Large intestine (tissue), 3 donors: ENCODE data around the gene ACLY. TPM values are rescaled to one million over a fixed set of nuclear protein-coding genes. Genes with fewer than 3 reads are reported as not detected.

Experiments used
- DNase-seq, 2 donors: peaks; one replicate each; pipeline versions ENCODE4 v3.0.0 to v3.0.0-alpha.2; 2013
- H3K27ac ChIP-seq: one replicate; pipeline ENCODE4 v1.5.1; 2013; ENCODE audit warnings: low read length
- H3K27me3 ChIP-seq: 2 replicates; pipeline ENCODE4 v1.6.1; 2013; ENCODE audit warnings: low read length; ENCODE audit not compliant: control insufficient read depth, insufficient read depth
- H3K36me3 ChIP-seq: 2 replicates; pipeline ENCODE4 v1.6.1; 2013; ENCODE audit warnings: low read length; ENCODE audit not compliant: control insufficient read depth, insufficient read depth
- H3K4me1 ChIP-seq: one replicate; pipeline ENCODE4 v1.6.1; 2013; ENCODE audit warnings: low read length; ENCODE audit not compliant: control insufficient read depth, insufficient read depth
- H3K4me3 ChIP-seq: one replicate; pipeline ENCODE4 v1.5.1; 2013; ENCODE audit warnings: low read length
- H3K9me3 ChIP-seq: one replicate; pipeline ENCODE4 v1.6.1; 2013; ENCODE audit warnings: mild to moderate bottlenecking, low read depth, low read length, moderate library complexity; ENCODE audit not compliant: control insufficient read depth
- WGBS: methylation state at CpG from one replicate; pipeline ENCODE4 v1.1.5; 2013; ENCODE audit warnings: low lambda C conversion rate; ENCODE audit not compliant: insufficient coverage; 5-methylcytosine and 5-hydroxymethylcytosine counted together
- polyA plus RNA-seq: library from polyadenylated mRNA; unstranded; fragments of 120-200 nt; gene quantifications from one replicate; pipeline ENCODE4 v1.2.1, GENCODE V29; 2013

ACLY gene
- polyA plus RNA-seq, 1 donor: 99.7 TPM

GRCh38 chr17:41925991-41926590 is 7.3 kb upstream of the ACLY start:
- Histone ChIP-seq H3K9me3 (no peaks in the 10 kb centered on the region), H3K4me3 (no peak overlapping the region), H3K27me3 (no peaks in the 10 kb centered on the region), H3K4me1 (no peaks in the 10 kb centered on the region), H3K36me3 (no peaks in the 10 kb centered on the region), H3K27ac (no peak overlapping the region)
- DNase-seq: no peak
- WGBS: no CpG with 5 or more reads among the region's 7 CpGs

DNA sequence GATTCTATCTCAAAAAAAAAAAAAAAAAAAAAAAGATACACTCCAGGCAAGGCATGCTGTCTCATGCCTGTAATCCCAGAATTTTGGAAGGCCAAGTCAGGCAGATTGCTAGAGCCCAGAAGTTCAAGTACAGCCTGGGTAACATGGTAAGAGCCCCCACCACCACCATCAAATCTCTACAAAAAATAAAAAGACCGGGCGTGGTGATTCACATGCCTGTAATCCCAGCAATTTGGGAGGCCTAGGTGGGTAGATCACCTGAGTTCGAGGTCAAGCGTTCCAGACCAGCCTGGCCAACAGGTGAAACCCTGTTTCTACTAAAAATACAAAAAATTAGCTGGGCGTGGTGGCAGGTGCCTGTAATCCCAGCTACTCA is 1.8 kb upstream of the ACLY start:
- no peak overlapping the region for H3K4me3 ChIP-seq
- no peak overlapping the region for H3K27ac ChIP-seq
- no CpG with 5 or more reads among the region's 5 CpGs for WGBS
- no peak for DNase-seq
- no peaks in the 10 kb centered on the region for H3K27me3 ChIP-seq
- no peaks in the 10 kb centered on the region for H3K9me3 ChIP-seq
- H3K4me1 ChIP-seq: peaks cover 25% of the 10 kb centered on the region
- H3K36me3 ChIP-seq: no peaks in the 10 kb centered on the region

- peak overlapping the region; percentile 80 for H3K27ac ChIP-seq
- no peaks in the 10 kb centered on the region for H3K36me3 ChIP-seq
- peak overlapping the region; percentile 95 for H3K4me3 ChIP-seq
- no peak for DNase-seq
- peaks cover 30% of the 10 kb centered on the region for H3K4me1 ChIP-seq
- no CpG with 5 or more reads among the region's 7 CpGs for WGBS
- H3K27me3 ChIP-seq: no peaks in the 10 kb centered on the region
- no peaks in the 10 kb centered on the region for H3K9me3 ChIP-seq
Observed at GRCh38 chr17:41919840-41920579, 1.3 kb upstream of the ACLY start.

DNA sequence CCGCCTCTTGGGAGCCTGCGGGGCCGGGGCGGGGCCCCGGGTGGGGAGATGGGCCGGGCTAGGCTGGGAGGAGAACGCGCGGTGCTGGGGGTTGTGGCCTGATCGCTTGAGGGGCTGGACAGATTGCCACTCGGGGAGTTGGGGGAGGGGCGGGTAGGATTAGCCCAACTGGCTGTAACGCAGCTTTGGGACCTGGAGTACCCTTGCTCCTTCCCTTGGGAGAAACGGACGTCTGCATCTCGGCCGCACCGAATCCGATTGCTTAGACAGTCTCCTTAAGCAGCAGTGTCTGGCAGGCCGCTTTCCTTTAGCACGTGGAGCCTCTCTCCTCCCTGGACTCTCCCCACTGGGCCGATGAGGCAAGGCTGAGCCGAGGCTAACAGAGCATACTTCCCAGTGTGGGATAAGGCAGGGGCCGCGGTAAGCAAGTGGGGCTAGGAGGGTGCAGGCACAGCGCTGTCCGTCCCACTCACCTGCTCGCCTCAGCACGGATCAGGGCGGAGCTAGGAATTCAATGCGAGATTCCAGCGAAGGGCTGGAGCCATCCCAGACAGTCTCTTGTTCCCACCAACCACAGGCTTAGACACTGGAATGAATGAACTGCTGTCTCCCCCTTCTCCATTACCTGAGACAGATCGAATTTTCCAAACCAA is 540 bp upstream of the ACLY start:
- WGBS: no CpG with 5 or more reads among the region's 33 CpGs
- H3K36me3 ChIP-seq: no peaks in the 10 kb centered on the region
- DNase-seq: no peak
- peak overlapping the region; percentile 95 for H3K4me3 ChIP-seq
- no peaks in the 10 kb centered on the region for H3K27me3 ChIP-seq
- peak overlapping the region; percentile 80 for H3K27ac ChIP-seq
- no peaks in the 10 kb centered on the region for H3K9me3 ChIP-seq
- peaks cover 38% of the 10 kb centered on the region for H3K4me1 ChIP-seq

- WGBS: no CpG with 5 or more reads among the region's 26 CpGs
- H3K9me3 ChIP-seq: no peaks in the 10 kb centered on the region
- no peaks in the 10 kb centered on the region for H3K27me3 ChIP-seq
- H3K4me3 ChIP-seq: peak overlapping the region; percentile 95
- H3K27ac ChIP-seq: peak overlapping the region; percentile 76
- peaks cover 51% of the 10 kb centered on the region for H3K4me1 ChIP-seq
- peaks cover 9% of the 10 kb centered on the region for H3K36me3 ChIP-seq
- DNase-seq: peak in 1 of 2 donors; percentile 68
Observed at GRCh38 chr17:41917679-41918313, 955 bp downstream of the ACLY start.

DNA sequence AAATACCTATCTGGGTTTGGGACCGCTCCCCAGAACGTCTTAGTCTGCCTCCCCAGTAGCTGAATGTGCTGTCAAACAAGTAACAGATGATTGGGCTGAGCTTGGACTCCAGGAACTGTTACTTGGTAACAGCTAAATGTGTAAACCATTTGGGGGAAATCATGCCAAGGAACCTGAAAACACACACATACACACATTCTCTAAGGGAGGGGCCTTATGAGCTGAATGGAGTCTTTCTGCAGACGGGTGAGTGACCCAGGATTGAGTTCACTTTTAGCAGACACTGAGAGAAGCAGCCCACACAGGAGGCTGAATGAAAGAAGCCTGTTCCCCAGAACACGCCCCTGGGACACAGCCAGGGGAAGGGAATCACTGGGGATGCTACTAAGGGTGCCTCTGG is 1.6 kb downstream of the ACLY start:
- Histone ChIP-seq H3K27ac (peak overlapping the region; percentile 76), H3K9me3 (no peaks in the 10 kb centered on the region), H3K27me3 (no peaks in the 10 kb centered on the region), H3K4me1 (peaks cover 51% of the 10 kb centered on the region), H3K4me3 (peak overlapping the region; percentile 95), H3K36me3 (peaks cover 16% of the 10 kb centered on the region)
- 33% methylated on average over 2 of the region's 4 CpGs for WGBS
- DNase-seq: peak in 1 of 2 donors; percentile 48

DNA sequence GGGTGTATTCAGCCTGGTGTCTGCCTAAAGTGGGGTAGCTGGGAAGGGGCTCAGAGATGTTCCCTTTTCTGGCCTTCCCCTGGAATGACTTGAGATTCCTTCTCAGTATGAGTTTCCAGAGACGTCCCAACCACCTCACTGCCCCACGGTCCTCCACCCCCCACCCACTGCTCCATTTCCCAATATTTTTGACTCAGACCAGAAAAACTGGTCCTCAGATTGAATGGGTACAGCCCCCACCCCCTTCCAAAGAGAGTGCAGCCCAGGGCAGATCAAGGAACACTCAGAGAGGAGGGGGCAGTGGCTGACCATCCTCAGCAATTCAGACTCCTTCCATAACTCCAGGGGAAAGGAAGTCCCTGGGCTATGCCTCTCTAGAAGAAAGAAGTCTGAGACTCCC is 3.2 kb downstream of the ACLY start:
- peaks cover 30% of the 10 kb centered on the region for H3K36me3 ChIP-seq
- no peak for DNase-seq
- WGBS: no CpG with 5 or more reads among the region's 2 CpGs
- H3K27ac ChIP-seq: peak overlapping the region; percentile 74
- H3K27me3 ChIP-seq: no peaks in the 10 kb centered on the region
- no peak overlapping the region for H3K4me3 ChIP-seq
- peaks cover 51% of the 10 kb centered on the region for H3K4me1 ChIP-seq
- H3K9me3 ChIP-seq: no peaks in the 10 kb centered on the region

DNA sequence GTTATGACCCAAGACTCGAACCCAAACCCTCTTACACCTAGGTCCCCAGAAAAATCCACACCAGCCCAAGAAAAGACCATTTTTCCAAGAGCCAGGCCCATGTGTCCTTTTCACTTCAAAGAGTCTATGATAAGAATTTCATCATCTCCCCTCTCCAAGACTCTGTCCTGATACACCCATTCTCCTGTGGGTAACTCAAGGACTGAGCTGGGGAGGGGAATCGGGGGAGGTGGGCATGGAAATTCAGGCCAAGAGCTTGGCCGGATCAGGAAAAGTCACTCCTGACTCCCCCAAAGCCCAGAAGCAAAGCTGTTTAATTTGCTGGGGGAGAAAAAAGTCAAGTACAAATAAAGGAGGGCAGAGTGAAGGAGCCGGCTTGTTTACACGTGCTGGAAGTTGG is 3.7 kb downstream of the ACLY start:
- no peak for DNase-seq
- Histone ChIP-seq H3K27me3 (no peaks in the 10 kb centered on the region), H3K4me3 (no peak overlapping the region), H3K4me1 (peaks cover 51% of the 10 kb centered on the region), H3K36me3 (peaks cover 35% of the 10 kb centered on the region), H3K9me3 (no peaks in the 10 kb centered on the region), H3K27ac (peak overlapping the region; percentile 74)
- 67% methylated on average over 2 of the region's 5 CpGs for WGBS

DNA sequence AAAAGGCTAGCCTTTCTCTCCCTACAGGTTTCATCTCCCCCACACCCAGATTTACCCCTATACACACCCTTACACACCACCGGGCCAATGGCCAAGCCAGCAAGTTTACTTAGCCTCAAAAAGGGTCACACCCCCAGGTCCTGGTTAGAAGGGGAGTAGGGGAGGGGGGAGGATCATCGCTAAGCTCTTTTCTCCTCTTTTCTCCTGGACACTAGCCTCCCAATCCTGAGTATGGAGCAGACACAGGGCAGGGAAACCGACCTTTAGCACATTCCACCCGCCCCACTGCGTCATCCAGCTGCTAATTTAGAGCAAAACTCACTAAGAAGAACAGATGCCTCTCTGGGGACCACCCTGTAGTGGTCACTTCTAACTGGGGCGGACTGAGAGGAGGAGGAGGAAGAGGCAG is 4.4 kb downstream of the ACLY start:
- Histone ChIP-seq H3K4me3 (no peak overlapping the region), H3K9me3 (no peaks in the 10 kb centered on the region), H3K27me3 (no peaks in the 10 kb centered on the region), H3K4me1 (peaks cover 45% of the 10 kb centered on the region), H3K36me3 (peaks cover 42% of the 10 kb centered on the region), H3K27ac (peak overlapping the region; percentile 74)
- peak; percentile 74 to 84 for DNase-seq
- WGBS: no CpG with 5 or more reads among the region's 6 CpGs

- Histone ChIP-seq H3K4me1 (peaks cover 46% of the 10 kb centered on the region), H3K4me3 (no peak overlapping the region), H3K27ac (peak overlapping the region; percentile 74), H3K36me3 (peaks cover 47% of the 10 kb centered on the region), H3K9me3 (no peaks in the 10 kb centered on the region), H3K27me3 (no peaks in the 10 kb centered on the region)
- no peak for DNase-seq
- WGBS: 63% methylated on average over 1 of the region's 4 CpGs
Observed at GRCh38 chr17:41913798-41914197, 5.0 kb downstream of the ACLY start.
